Activated B cell treated with CpG ODN at 0.5 μM for 24 hours (primary cell): ENCODE results near the gene AREG. TPM values are rescaled to one million over a fixed set of nuclear protein-coding genes. Genes with fewer than 3 reads are reported as not detected.

Experiments used
- ATAC-seq: fragments of 200-7000 bp; cut with Tn5 transposase; one replicate; pipeline ENCODE4 v1.10.0; 2021; ENCODE audit warnings: low read depth, mild to moderate bottlenecking, moderate library complexity
- CTCF ChIA-PET: fragments of 350-600 bp; sonication (Branson Sonifier 250); formaldehyde crosslinking; loops from one replicate; lab custom pipeline; 2021; ENCODE audit warnings: antibody characterized with exemption; lab: Charles Lee
- POLR2A ChIA-PET: fragments of 350-600 bp; sonication (Branson Sonifier 250); formaldehyde crosslinking; loops from one replicate; lab custom pipeline; 2021; ENCODE audit warnings: antibody characterized with exemption; lab: Charles Lee
- DNase-seq: peaks from one replicate; pipeline ENCODE4 v3.0.0; 2022
- H3K27ac Mint-ChIP-seq: one replicate; pipeline ENCODE4 v1.8.0; 2020; ENCODE audit warnings: mixed read lengths
- H3K27me3 Mint-ChIP-seq: one replicate; pipeline ENCODE4 v1.8.0; 2021; ENCODE audit warnings: mixed read lengths
- H3K36me3 Mint-ChIP-seq: one replicate; pipeline ENCODE4 v1.8.0; 2021; ENCODE audit warnings: low read depth, mixed read lengths
- H3K4me1 Mint-ChIP-seq: one replicate; pipeline ENCODE4 v1.8.0; 2021; ENCODE audit warnings: mixed read lengths
- H3K4me3 Mint-ChIP-seq: one replicate; pipeline ENCODE4 v1.8.0; 2020; ENCODE audit warnings: mild to moderate bottlenecking, mixed read lengths
- H3K9me3 Mint-ChIP-seq: one replicate; pipeline ENCODE4 v1.8.0; 2020; ENCODE audit warnings: mixed read lengths
- CTCF ChIP-seq: fragments of 200-600 bp; IDR thresholded peaks from one replicate; pipeline ENCODE4 v1.8.0; 2022; ENCODE audit warnings: antibody characterized with exemption, mild to moderate bottlenecking
- intact Hi-C: fragments of 100-400 bp; cut with micrococcal nuclease; formaldehyde crosslinking; loops from one replicate; pipeline ENCODE4 v1.15.1; 2024
- total RNA-seq: library from RNA; stranded (reverse); gene quantifications from 2 replicates; pipeline ENCODE4 v1.2.3, GENCODE V29; 2022

The AREG gene
- total RNA-seq, 1 donor from 2014 or later: 2.1 TPM

GRCh38 chr4:74504212-74504611 is 59.3 kb downstream of the AREG start:
- CTCF ChIA-PET: no interaction called here
- intact Hi-C loops: no loop called here
- no peak overlapping the region for H3K27ac Mint-ChIP-seq

More at GRCh38 chr4:74504212-74504611, 59.3 kb downstream of the AREG start:
- Mint-ChIP-seq H3K36me3 (no peaks in the 10 kb centered on the region), H3K27me3 (peaks cover 33% of the 10 kb centered on the region), H3K9me3 (peaks cover 6% of the 10 kb centered on the region), H3K4me1 (peaks cover 7% of the 10 kb centered on the region), H3K4me3 (no peak overlapping the region)
- no peak for TF ChIP-seq CTCF
- ATAC-seq (no peak), DNase-seq (no peak)
- POLR2A ChIA-PET: no interaction called here

Other genes starting within 250 kb of the AREG start
- gene EPGN, start 136.7 kb upstream of the AREG start, total RNA-seq: not detected in 2 replicates
- gene EREG, start 80.0 kb upstream of the AREG start, total RNA-seq: not detected in 2 replicates